Astrocyte (in vitro differentiated cells and primary cell): ENCODE measurements around the gene SMCO2. TPM values are rescaled to one million over a fixed set of nuclear protein-coding genes. Genes with fewer than 3 reads are reported as not detected.

Experiments used
- DNase-seq: peaks from one replicate; pipeline ENCODE4 v3.0.0-alpha.2; 2010; ENCODE audit warnings: low read depth
- FAIRE-seq: peaks from 2 replicates; lab custom pipeline; 2011; peaks lifted over from hg19 to GRCh38; lab: Jason Lieb, UNC
- H2AFZ ChIP-seq: 2 replicates; pipeline ENCODE4 v1.6.0; 2012; ENCODE audit warnings: low read depth, low read length, inconsistent platforms
- H3K27ac ChIP-seq: 2 replicates; pipeline ENCODE4 v1.5.1; 2011; ENCODE audit warnings: low read depth, low read length, inconsistent platforms
- H3K27me3 ChIP-seq: 2 replicates; pipeline ENCODE4 v1.6.0; 2011; ENCODE audit warnings: low read length, inconsistent platforms; ENCODE audit not compliant: insufficient read depth
- H3K36me3 ChIP-seq: 2 replicates; pipeline ENCODE4 v1.5.1; 2011; ENCODE audit warnings: low read length, inconsistent platforms; ENCODE audit not compliant: insufficient read depth
- H3K4me1 ChIP-seq: 2 replicates; pipeline ENCODE4 v1.5.1; 2011; ENCODE audit warnings: low read length, inconsistent platforms; ENCODE audit not compliant: insufficient read depth
- H3K4me2 ChIP-seq: 2 replicates; pipeline ENCODE4 v1.6.0; 2012; ENCODE audit warnings: low read length, inconsistent platforms
- H3K4me3 ChIP-seq: 2 replicates; pipeline ENCODE4 v1.5.1; 2011; ENCODE audit warnings: low read depth, mild to moderate bottlenecking, low read length, inconsistent platforms; ENCODE audit not compliant: insufficient read depth
- H3K79me2 ChIP-seq: 2 replicates; pipeline ENCODE4 v1.6.0; 2012; ENCODE audit warnings: mild to moderate bottlenecking, low read length, inconsistent platforms; ENCODE audit not compliant: insufficient read depth
- H3K9ac ChIP-seq: 2 replicates; pipeline ENCODE4 v1.6.0; 2012; ENCODE audit warnings: mild to moderate bottlenecking, low read length, inconsistent platforms
- H3K9me3 ChIP-seq: 2 replicates; pipeline ENCODE4 v1.5.1; 2012; ENCODE audit warnings: low read depth, mild to moderate bottlenecking, low read length, inconsistent platforms; ENCODE audit not compliant: insufficient read depth
- H4K20me1 ChIP-seq: 2 replicates; pipeline ENCODE4 v1.6.0; 2012; ENCODE audit warnings: low read length, inconsistent platforms; ENCODE audit not compliant: insufficient read depth
- H3K27ac Mint-ChIP-seq: one replicate; pipeline ENCODE4 v1.8.0; 2021; ENCODE audit warnings: mild to moderate bottlenecking, mixed read lengths; ENCODE audit not compliant: unreplicated experiment
- H3K27me3 Mint-ChIP-seq: one replicate; pipeline ENCODE4 v1.8.0; 2021; ENCODE audit warnings: low read depth, mixed read lengths; ENCODE audit not compliant: unreplicated experiment
- H3K36me3 Mint-ChIP-seq: one replicate; pipeline ENCODE4 v1.8.0; 2021; ENCODE audit warnings: low read depth, mixed read lengths; ENCODE audit not compliant: unreplicated experiment
- H3K4me1 Mint-ChIP-seq: one replicate; pipeline ENCODE4 v1.8.0; 2021; ENCODE audit warnings: low read depth, mixed read lengths; ENCODE audit not compliant: unreplicated experiment
- H3K4me3 Mint-ChIP-seq: one replicate; pipeline ENCODE4 v1.8.0; 2021; ENCODE audit warnings: mild to moderate bottlenecking, moderate library complexity, mixed read lengths; ENCODE audit not compliant: unreplicated experiment
- H3K9me3 Mint-ChIP-seq: one replicate; pipeline ENCODE4 v1.8.0; 2021; ENCODE audit warnings: mild to moderate bottlenecking, mixed read lengths; ENCODE audit not compliant: unreplicated experiment
- CTCF ChIP-seq: IDR thresholded peaks from 2 replicates; pipeline ENCODE4 v1.5.1; 2011; ENCODE audit warnings: low read depth, mild to moderate bottlenecking, inconsistent platforms, low read length, moderate library complexity; ENCODE audit not compliant: insufficient read depth
- EZH2 ChIP-seq: IDR thresholded peaks from 2 replicates; pipeline ENCODE4 v1.6.1; 2012; ENCODE audit warnings: mild to moderate bottlenecking, low read length, inconsistent platforms; ENCODE audit not compliant: insufficient read depth
- total RNA-seq: library from RNA; stranded (reverse); gene quantifications from 2 replicates; pipeline ENCODE4 v1.2.1, GENCODE V29; 2021

SMCO2 gene
- total RNA-seq, 1 donor from 2014 or later: 0.32 TPM

DNA sequence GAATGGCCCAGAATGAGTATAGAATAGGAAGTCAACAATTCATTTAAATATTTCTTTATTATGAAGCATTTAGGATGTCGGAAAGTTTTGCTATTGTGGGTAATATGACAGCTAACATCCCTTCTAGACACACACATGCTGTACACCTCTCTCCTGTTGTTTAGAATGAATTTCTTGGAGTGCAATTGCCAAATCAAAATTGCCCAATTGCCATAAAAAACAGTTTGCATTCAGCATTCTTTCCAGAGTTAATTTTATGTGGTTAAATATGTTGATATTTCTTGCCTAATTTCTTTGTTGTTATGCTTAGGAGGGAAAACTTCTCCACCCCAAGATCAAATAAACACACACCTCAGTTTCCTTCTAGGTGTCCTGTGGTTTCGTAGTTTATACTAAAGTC is 16.9 kb upstream of the SMCO2 start:
- Histone ChIP-seq H3K27ac (no peak overlapping the region), H3K9me3 (no peaks in the 10 kb centered on the region), H3K9ac (no peak overlapping the region), H3K4me1 (peaks cover 9% of the 10 kb centered on the region), H3K4me2 (no peak overlapping the region), H4K20me1 (no peaks in the 10 kb centered on the region), H3K79me2 (no peaks in the 10 kb centered on the region), H3K4me3 (no peak overlapping the region), H2AFZ (no peak overlapping the region), H3K27me3 (no peaks in the 10 kb centered on the region), H3K36me3 (no peaks in the 10 kb centered on the region)
- Mint-ChIP-seq H3K27ac (no peak overlapping the region), H3K4me3 (no peak overlapping the region), H3K27me3 (no peaks in the 10 kb centered on the region), H3K36me3 (peaks cover 2% of the 10 kb centered on the region), H3K4me1 (peaks cover 12% of the 10 kb centered on the region), H3K9me3 (peaks cover 3% of the 10 kb centered on the region)
- DNase-seq (no peak), FAIRE-seq (no peak)
- no peak for TF ChIP-seq EZH2
- TF ChIP-seq CTCF: no peak

DNA sequence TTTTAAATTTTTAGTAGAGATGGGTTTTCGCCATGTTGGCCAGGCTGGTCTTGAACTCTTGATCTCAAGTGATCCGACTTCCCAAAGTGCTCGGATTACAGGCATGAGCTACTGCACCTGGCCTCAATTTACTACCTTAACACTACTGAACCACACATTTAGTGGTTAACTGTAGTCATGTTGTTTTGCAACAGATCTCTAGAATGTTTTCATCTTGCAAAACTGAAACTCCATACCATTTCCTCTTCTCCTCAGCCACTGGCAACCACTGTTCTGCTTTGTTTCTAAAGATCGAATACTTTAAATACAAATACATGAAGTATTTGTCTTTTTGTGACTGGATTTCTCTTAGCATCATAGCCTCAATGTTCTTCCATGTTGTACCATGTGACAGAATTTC is 15.4 kb upstream of the SMCO2 start:
- peaks cover 2% of the 10 kb centered on the region for H3K36me3 Mint-ChIP-seq
- TF ChIP-seq CTCF (no peak), EZH2 (no peak)
- FAIRE-seq: no peak
- no peaks in the 10 kb centered on the region for H4K20me1 ChIP-seq
- H3K27me3 Mint-ChIP-seq: no peaks in the 10 kb centered on the region
- H3K4me2 ChIP-seq: no peak overlapping the region
- H3K27me3 ChIP-seq: no peaks in the 10 kb centered on the region
- no peak overlapping the region for H3K9ac ChIP-seq
- H3K9me3 Mint-ChIP-seq: peaks cover 3% of the 10 kb centered on the region
- DNase-seq: no peak
- H3K4me3 Mint-ChIP-seq: no peak overlapping the region
- H3K27ac Mint-ChIP-seq: no peak overlapping the region
- peaks cover 9% of the 10 kb centered on the region for H3K4me1 ChIP-seq
- no peaks in the 10 kb centered on the region for H3K79me2 ChIP-seq
- peaks cover 10% of the 10 kb centered on the region for H3K4me1 Mint-ChIP-seq
- no peak overlapping the region for H3K27ac ChIP-seq
- H3K36me3 ChIP-seq: no peaks in the 10 kb centered on the region
- H3K4me3 ChIP-seq: no peak overlapping the region
- no peak overlapping the region for H2AFZ ChIP-seq
- no peaks in the 10 kb centered on the region for H3K9me3 ChIP-seq

DNA sequence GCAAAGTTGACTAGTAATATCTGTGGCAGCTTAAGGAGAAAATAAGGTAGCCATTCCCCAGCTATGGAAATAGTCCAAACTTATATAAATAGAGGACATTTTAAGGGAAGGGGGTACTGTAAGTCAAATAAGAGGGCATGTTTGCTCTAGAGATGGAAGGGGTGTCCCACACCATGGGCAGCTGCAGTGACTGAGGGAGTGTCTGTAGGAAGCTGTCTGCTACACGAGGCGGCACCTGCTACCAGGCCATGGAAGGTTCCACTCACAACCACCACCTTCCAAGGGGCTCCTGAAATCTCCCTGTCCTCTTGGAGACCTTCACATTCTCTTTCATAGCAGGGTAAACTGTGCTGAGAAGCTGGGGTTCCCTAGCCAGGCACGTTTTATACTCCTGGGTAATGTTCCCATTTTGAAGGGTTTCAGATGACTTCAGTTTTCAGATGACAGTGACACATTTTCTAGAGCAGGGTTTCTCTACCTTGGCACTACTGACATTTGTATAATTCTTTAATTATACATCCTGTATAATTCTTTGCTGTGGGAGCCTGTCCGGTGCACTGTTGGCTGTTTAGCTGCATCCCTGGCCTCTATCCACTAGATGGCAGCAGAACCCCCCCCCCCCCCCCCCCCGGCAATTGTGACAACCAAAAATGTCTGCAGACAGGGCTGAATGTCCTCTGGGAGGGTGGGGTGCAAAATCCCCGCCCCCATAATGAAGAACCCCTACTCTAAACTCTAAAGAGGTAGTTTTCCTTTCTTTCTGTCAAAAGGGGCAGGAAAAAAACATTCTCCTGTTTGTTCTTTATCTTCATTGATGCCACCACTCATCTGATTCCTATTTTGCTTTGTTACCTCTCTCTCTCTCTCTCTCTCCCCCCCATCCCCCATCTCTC is 11.6 kb upstream of the SMCO2 start:
- no peak overlapping the region for H2AFZ ChIP-seq
- H3K27ac Mint-ChIP-seq: no peak overlapping the region
- no peaks in the 10 kb centered on the region for H3K27me3 Mint-ChIP-seq
- FAIRE-seq (no peak), DNase-seq (no peak)
- H3K36me3 ChIP-seq: no peaks in the 10 kb centered on the region
- TF ChIP-seq EZH2 (no peak), CTCF (peak; percentile 43)
- H3K36me3 Mint-ChIP-seq: no peaks in the 10 kb centered on the region
- peaks cover 9% of the 10 kb centered on the region for H3K4me1 ChIP-seq
- peaks cover 15% of the 10 kb centered on the region for H3K4me1 Mint-ChIP-seq
- no peaks in the 10 kb centered on the region for H3K79me2 ChIP-seq
- no peaks in the 10 kb centered on the region for H3K27me3 ChIP-seq
- H4K20me1 ChIP-seq: no peaks in the 10 kb centered on the region
- H3K9ac ChIP-seq: no peak overlapping the region
- no peak overlapping the region for H3K4me2 ChIP-seq
- H3K4me3 Mint-ChIP-seq: no peak overlapping the region
- no peaks in the 10 kb centered on the region for H3K9me3 ChIP-seq
- no peak overlapping the region for H3K4me3 ChIP-seq
- H3K9me3 Mint-ChIP-seq: peaks cover 3% of the 10 kb centered on the region
- H3K27ac ChIP-seq: no peak overlapping the region
